Ammon's horn (tissue), 1 donor: ENCODE results near the gene CUL4A.
"Not testable (repeated sequence)": the region's sequence is repeated elsewhere in the genome, so short reads cannot be mapped to it uniquely, and the experiment has no call there.

Experiments
- DNase-seq: peaks from one replicate; pipeline ENCODE4 v3.0.0-alpha.2; 2016; ENCODE audit warnings: low spot score

The CUL4A gene

DNA sequence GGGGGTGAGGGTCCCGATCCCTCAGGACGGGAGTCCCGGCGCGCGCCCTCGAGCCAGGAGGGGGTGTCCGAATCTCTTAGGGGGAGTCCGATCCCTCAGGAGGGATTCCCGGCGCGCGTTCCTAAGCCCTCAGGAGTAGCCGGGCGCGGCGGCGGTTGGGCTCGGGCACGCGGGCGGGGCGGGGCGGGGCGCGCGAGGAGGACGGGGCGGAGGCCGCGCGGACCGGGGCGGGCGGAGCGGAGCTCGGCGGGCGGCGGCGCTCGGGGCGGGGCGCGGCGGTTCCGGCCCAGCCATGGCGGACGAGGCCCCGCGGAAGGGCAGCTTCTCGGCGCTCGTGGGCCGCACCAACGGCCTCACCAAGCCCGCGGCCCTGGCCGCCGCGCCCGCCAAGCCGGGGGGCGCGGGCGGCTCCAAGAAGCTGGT lies at the start of gene CUL4A:
TSS of gene CUL4A (plus strand) at position 278 of the 423 bp plus-strand sequence. CDS start at position 293, 15 bp downstream.
- peak; percentile 78 for DNase-seq

DNA sequence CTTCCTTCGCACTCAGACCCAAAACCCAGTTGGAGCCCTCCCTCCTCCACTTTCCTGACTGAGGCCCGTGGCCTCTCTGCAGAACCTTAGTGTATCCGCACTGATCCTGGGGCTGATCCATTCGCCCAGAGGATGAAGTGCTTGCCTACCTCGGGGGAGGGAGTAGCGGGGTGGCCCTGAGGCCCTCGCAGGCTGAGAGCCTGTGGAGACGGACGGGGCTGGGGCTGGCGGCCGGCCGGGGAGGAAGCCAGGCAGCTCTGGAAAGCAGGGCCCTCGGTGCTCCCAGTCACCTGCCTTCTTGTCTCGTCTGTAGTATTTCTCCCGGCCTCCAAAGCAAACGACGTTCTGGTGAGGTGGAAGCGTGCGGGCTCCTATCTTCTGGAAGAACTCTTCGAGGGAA lies 49.7 kb upstream of the CUL4A start:
- no peak for DNase-seq

DNA sequence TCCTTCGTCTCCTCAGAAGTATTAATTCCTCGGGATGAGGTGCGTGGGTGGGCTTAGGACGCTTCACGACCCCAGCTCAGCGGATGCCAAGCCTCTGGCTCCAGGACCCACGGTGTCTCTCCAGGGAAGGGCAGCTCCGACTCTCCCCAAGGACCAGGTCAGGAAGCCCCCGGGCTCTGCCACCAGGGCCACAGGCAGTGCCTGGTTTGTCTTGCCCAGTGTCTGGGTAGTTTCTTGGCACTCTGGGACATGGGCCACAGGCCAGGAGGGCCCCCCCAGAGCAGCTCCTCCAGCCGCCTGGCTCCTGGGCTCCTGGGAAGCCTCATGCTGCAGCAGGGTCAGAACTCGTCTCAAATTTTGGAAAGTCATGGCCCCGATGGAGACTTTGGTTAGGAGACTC lies 48.4 kb upstream of the CUL4A start:
- no peak for DNase-seq

DNA sequence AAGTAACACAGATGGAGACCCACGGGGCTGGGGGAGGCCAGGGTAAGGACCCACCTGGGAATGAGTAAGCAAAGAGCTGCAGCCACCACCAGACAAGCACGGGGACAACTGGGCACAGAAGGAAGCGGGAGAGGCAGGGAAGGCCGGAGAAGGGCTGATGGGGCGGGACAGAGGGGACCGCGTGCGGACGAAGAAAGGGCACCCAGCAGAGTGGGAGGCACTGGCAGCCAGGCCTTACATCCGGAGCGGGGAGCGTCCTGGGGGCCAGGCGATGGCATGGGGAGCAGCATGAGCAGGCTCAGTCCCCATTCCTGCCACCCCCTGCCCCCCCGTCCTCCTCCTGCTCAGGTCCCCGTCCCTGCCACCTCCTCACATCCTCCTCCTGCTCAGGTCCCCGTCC lies 48.0 kb upstream of the CUL4A start:
- no peak for DNase-seq

DNA sequence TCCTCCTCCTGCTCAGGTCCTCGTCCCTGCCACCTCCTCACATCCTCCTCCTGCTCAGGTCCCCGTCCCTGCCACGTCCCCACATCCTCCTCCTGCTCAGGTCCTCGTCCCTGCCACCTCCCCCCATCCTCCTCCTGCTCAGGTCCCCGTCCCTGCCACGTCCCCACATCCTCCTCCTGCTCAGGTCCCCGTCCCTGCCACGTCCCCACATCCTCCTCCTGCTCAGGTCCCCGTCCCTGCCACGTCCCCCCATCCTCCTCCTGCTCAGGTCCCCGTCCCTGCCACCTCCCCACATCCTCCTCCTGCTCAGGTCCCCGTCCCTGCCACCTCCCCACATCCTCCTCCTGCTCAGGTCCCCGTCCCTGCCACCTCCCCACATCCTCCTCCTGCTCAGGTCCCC lies 47.4 kb upstream of the CUL4A start:
- not testable (repeated sequence) for DNase-seq

DNA sequence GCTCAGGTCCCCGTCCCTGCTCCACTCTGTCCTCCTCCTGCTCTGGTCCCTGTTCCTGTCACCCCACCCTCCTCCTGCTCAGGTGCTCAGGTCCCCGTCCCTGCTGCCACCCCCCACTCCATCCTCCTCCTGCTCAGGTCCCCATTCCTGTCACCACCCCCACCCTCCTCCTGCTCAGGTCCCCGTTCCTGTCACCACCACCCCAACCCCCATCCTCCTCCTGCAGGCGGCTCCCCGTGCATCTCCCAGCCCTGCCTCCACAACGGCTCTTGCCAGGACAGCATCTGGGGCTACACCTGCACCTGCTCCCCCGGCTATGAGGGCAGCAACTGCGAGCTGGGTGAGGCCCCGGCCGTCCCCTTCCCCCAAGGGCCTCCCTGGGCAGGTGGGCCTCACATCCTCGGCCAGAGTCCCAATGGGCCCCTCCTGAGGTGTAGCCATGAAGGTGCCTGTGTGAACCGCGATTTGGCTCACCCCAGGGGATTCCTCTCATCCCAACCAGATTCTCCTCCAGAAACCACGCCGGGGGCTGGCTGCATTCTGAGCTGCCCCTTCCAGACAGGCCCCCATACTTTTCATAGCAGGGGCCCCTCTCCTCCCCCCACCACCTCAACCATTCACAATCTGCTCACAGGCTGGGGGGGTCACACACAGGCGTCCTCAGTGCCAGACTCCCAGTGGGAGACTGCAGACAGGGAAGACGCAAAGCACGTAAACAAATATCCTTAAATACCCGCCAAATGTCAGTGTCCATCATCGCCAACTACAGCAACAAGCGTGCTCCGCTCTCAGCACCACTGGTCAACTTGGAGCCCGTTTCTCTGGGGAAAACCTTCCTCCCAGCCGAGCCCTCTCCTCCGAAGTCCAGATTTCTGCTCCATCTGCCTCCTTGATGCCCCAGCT lies 46.4 kb upstream of the CUL4A start:
- DNase-seq: no peak

DNA sequence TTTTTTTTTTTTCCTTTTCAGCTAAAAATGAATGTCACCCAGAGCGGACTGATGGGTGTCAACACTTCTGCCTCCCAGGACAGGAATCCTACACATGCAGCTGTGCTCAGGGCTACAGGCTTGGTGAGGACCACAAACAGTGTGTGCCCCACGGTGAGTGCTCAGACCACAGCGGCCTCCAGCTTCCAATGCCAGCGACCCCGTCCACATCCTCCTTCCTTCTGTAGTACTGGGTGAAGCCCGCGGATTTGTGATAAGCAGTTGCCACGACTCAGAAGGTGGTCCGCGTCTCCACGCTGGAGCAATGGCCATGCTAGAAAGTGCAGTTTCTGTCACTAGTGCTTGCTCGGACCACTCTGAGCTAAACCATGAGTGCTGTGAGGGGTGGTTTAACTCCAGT lies 44.9 kb upstream of the CUL4A start:
- no peak for DNase-seq

DNA sequence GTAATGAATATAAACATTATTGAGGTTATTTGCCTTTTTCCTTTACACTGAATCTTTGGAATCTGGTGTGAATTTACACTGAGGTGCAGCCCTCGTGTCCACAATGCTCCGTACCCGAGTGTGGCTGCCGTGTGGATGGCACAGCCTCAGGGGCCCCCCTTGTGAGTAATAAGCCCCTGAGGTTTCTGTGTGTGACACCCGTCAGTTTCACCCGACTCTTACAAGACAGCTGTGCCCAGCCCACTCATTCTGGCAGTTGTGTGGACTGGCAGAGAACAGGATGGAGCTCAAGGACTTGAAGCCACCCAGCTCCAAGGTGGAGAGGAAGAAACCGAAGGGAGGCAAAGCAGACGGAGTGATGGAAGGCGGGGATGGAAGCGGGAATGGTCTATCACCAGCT lies 43.1 kb upstream of the CUL4A start:
- DNase-seq: no peak

DNA sequence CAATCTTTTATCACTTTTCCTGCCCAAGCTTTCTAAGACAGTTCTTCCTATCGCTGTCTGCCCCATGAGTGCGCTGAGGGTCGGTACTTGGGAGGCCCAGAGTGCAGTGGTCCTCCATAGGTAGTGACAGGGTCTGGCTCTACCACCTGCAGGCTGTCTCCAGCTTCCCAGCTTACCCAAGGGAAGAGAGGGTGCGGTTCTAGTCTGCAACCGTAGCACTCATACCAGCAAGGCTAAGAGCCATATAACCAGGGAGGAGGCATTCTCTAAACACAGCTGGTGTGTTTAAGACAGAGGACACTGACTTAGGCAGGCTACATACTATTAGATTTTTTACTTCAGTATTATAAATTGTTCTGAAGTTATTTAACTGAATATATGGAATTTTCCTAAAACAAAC lies 42.7 kb upstream of the CUL4A start:
- no peak for DNase-seq

DNA sequence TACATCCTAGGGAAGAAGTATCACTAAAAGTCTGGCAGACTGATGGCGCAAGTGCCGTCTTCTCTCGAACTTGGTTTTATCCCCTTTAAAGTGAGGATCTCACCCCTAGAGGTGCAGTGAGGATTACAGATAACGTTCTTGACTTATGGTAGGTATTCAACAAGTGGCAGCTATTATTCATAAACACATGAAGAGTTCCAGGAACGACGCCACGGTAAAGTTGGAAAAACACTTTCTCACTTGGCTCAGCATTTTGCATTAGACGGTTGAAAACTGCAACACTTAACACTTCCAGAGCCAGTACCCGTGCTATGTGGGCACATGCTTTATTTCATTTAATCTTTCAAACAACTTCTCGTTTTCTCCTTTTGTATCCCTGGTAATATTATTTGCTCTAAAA lies 42.3 kb upstream of the CUL4A start:
- DNase-seq: no peak

DNA sequence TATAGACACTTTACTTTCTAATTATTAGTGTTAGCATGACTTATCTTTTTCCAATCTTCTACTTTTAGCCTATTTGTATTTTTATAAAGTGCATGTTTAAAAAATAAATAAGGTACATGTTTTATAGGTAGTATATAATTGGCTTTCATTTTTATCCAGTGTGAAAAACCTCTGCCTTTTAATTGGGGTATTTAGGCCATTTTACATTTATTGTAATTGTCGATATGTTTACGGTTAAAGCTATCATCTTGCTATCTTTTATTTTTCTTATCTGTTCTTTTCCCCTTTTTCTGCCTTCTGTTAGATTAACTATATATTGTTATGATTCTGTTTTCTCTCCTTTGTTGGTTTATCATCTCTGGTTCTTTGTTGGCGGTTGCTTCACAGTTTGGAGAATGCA lies 41.8 kb upstream of the CUL4A start:
- DNase-seq: no peak

DNA sequence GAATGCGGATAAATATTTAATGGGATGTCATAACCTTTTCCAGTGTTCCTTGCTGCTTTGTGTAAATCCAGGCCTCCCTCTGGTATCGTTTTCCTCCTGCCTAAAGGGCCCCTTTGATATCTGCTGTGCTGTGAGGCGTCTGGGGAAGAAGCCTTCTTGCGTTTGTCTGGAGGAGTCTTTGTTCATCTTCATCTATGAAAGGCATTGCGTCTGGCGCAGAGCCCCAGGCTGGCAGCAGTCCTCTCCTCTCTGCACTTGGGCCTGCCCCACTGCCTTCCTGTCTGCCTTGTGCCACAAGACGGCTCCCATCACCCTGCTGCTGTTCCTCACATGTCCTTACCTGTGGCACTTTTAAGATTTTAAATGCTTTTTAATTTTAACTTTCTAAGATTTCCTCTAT lies 41.2 kb upstream of the CUL4A start:
- DNase-seq: no peak

DNA sequence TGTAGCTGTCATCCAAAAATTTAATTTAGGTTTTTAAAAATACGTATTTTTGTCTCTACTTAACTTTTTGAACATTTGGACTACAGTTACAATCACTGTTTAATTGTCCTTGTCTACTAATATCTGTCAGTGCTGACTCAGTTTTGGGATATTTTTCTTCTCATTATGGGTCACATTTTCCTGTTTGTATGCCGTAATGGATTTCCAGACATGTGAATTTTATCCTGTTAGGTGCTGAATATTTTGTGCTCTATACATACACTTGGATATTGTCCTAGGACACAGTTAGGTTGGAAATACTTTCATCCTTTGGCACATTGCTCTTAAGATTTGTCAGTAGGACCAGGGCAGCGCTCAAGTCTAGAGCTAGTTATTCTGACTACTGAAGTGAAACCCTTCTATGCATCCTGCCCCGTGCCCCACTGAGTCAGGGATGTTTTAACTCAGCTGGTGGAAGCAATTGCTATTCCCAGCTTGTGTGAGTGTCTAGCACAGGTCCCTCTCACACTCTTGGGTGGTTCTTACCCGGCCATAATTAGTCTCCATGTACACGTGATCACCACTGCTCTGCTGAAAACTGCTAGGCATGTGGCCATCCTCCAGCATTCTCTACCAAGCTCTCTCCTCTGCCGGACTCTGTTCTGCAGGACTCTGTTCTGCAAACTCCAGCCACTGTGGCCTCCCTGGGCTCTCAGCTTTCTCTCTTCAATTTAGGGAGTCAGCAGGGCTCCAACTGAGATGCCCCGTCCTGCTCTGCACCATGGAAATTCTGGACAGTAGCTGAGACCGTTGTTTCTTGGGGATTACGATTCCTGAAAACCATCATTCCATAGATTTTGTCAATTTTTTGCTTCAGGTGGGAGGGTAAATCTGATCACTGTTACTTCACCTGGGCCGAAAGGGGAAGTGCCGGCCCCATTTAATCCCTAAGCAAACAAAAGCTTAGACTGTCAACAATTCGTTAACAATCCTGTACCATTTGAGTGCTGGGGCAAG lies 39.8 kb upstream of the CUL4A start:
- DNase-seq: no peak

DNA sequence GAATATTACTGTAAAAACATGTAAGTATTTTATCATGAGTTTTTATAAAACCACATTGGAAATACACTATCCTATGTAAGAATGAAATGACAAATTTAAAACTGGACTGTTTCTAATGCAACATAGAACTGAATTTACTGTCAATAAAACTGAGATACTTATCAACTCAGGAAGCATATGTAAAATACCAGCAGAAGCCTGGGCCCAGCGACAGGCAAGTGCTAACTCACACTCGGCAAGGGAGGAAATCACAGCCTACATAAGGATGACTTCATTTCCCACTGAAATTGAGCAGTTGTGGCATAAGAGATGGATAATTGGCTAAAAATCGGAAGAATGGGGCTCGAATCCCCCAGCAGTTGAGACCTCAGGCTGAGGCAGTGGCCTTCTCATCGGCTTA lies 38.9 kb upstream of the CUL4A start:
- DNase-seq: no peak

DNA sequence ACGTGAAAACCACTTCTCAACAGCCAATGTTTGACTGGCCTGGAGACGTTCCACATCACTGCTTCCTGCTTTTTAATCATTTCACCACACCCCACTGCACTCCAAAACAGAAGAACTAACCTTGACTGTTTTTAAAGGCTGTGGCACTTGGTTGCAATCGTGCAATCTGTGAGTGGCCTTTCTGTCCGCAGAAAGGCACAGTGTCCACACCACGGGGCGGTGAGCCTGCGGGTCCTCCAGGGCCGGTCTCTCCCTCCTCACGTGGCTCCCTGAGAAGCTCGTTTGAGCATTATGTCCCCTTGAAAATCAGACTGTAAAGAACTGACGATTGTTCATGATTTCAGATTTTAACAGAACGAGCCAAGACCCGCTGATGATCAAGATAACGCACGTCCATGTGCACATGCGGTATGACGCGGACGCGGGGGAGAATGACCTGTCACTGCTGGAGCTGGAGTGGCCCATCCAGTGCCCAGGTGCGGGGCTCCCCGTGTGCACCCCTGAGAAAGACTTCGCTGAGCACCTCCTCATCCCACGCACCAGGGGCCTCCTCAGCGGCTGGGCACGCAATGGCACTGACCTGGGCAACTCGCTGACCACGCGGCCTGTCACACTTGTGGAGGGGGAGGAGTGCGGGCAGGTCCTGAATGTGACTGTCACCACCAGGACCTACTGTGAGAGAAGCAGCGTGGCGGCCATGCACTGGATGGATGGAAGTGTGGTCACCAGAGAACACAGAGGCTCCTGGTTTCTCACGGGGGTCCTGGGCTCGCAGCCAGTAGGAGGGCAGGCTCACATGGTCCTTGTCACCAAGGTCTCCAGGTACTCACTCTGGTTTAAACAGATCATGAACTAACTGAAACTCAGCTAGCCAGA lies 37.9 kb upstream of the CUL4A start:
- DNase-seq: no peak

DNA sequence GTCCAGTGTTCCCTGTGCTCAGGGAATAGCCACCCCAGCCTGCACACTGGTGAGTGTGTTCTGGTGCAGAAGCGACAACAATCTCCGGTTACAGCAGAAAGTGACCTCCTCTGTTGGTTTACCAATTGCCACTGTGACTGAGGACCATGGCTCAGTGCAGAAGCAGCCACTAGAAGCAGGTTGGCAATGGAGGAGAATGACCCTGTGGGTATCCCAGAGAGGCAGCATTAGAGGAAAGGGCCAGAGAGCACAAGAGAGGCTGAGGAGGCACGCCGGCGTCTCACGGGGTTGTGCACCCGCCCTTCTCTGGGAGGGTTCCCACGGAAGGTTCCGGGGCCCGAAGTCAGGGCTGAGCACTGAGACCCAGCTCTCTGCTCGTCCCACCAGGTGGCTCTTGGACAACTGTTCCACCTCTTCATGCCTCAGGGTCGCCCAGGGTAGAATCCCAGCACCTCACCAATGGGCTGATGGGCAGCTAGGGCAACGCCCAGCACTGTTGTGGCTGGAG lies 36.9 kb upstream of the CUL4A start:
- no peak for DNase-seq

DNA sequence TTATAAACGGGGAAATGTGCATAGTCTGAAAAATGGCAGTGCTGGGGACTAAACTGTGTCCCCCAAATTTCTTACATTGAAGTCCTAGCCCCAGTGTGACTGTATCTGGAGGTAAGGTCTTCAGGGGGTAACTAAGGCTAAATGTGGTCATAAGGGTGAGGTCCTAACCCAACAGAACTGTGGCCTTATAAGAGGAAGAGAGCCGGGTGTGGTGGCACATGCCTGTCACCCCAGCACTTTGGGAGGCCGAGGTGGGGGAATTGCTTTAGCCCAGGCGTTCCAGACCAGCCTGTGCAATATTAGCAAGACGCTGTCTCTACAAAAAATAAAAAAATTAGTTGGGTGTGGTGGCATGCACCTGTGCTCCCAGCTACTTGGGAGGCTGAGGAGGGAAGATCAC lies 33.1 kb upstream of the CUL4A start:
- DNase-seq: no peak

DNA sequence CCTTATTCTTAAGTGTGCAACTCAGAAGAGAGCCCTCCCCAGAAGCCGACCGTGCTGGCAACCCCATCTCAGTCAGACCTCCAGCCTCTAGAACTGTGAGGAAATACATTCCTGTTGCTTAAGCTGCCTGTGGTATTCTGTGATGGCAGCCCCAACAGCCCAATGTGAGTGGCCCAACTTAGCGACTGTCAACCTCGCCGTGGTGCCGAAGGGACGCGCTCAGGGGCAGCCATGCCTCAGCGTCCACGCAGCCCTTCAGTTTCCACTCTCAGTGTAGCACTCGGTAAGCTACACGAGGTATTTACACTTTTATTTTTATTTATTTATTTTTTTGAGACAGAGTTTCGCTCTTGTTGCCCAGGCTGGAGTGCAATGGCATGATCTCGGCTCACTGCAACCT lies 32.6 kb upstream of the CUL4A start:
- DNase-seq: no peak

DNA sequence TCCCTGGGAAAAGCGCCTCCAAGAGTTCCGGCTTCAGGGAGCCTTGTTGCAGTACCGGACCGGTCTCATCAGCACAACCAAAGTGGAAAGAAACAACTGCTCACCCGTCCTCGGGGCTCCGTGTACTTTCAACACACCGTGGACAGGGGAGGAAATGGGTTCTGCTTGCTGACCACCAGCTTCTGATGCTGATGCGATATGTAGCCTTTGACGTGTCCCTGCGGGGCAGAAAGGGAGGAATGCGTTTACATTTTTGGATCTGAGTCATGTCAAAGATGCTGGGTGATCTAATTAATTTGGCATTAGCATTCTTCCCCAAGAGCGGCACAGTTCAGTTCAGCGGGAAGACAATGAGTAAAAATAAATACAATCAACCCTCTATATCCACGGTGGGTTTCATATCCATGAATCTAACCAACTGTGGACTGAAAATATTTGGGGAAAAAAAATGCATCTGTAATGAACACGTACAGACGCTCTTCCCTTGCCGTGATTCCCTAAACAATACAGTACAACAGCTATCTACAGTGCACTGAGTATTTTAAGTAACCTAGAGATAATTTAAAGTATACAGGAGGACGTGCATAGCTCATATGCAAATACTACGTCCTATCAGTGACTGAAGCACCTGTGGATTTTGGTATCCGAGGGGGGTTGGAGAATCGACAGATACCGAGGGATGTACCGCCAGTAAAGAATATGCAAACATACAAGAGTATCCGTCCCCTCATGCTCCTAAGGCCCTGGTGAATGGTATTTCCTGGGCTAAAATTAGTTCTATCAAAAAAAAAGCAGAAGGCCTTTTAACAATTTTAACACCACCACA lies 31.1 kb upstream of the CUL4A start:
- DNase-seq: no peak

DNA sequence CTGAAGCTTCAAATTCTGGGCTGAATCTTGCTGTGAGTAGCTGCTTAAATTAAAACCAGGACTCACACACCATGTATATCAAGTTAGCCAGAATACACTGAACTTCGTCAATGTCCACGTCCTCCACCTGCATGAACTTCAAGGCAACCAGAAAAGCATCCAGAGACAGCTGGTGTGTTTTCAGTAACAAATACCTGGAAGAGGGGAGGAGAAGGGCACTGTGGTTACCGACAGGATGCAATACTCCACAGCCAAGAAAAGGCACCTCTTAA lies 30.6 kb upstream of the CUL4A start:
- no peak for DNase-seq
